H1 (cell line): Measurements from ENCODE around the gene NRXN3.

Experiments
- BRCA1 ChIP-seq: IDR thresholded peaks from 2 replicates; pipeline ENCODE4 v1.6.1; 2012; ENCODE audit warnings: low read depth, low read length, improper control_type of control experiment
- CHD2 ChIP-seq: IDR thresholded peaks from 2 replicates; pipeline ENCODE4 v1.6.1; 2012; ENCODE audit warnings: low read length, improper control_type of control experiment
- CREB1 ChIP-seq: IDR thresholded peaks from 2 replicates; pipeline ENCODE4 v1.6.1; 2012; ENCODE audit warnings: inconsistent platforms
- CTCF ChIP-seq, 3 experiments: IDR thresholded peaks; 1 replicate in 2 of 3; 2 replicates in 1 of 3; pipeline versions ENCODE4 v1.5.1 to v1.6.1; 2011; ENCODE audit warnings: low read length in 3 of 3, mild to moderate bottlenecking in 3 of 3, inconsistent platforms in 2 of 3, low read depth in 1 of 3, moderate library complexity in 1 of 3; ENCODE audit not compliant: insufficient read depth in 1 of 3; ENCODE audit errors: control extremely low read depth in 1 of 3
- EP300 ChIP-seq, 2 experiments: IDR thresholded peaks; 1 replicate in 1 of 2; 2 replicates in 1 of 2; pipeline ENCODE4 v1.6.1; 2011 to 2012; ENCODE audit warnings: low read depth in 2 of 2, low read length in 2 of 2, mild to moderate bottlenecking in 2 of 2, borderline replicate concordance in 1 of 2, inconsistent platforms in 1 of 2, moderate library complexity in 1 of 2
- EZH2 ChIP-seq: fragments of 200-600 bp; sonication (generic); IDR thresholded peaks from 2 replicates; pipeline ENCODE4 v1.7.1; 2012; ENCODE audit warnings: low read depth, mild to moderate bottlenecking, moderate library complexity, low read length, inconsistent platforms; ENCODE audit not compliant: severe bottlenecking
- GABPA ChIP-seq: IDR thresholded peaks from 2 replicates; pipeline ENCODE4 v1.6.1; 2011; ENCODE audit warnings: mild to moderate bottlenecking, low read length, moderate library complexity, borderline replicate concordance; ENCODE audit not compliant: insufficient read depth
- PHF8 ChIP-seq: fragments of 200-600 bp; sonication (generic); conservative IDR thresholded peaks from 2 replicates; pipeline ENCODE4 v1.7.1; 2012; ENCODE audit warnings: low read depth, mild to moderate bottlenecking, inconsistent platforms, low read length, moderate library complexity
- POLR2A ChIP-seq, 2 experiments: IDR thresholded peaks; 1 replicate in 1 of 2; 2 replicates in 1 of 2; pipeline ENCODE4 v1.6.1; 2011; ENCODE audit warnings: low read depth in 2 of 2, low read length in 2 of 2, mild to moderate bottlenecking in 2 of 2; ENCODE audit errors: control extremely low read depth in 1 of 2
- POLR2AphosphoS5 ChIP-seq: IDR thresholded peaks from 2 replicates; pipeline ENCODE4 v1.6.1; 2011; ENCODE audit warnings: low read depth, low read length
- SUZ12 ChIP-seq: fragments of 200-600 bp; sonication (generic); IDR thresholded peaks from 2 replicates; pipeline ENCODE4 v1.6.1; 2012; ENCODE audit warnings: mild to moderate bottlenecking, inconsistent platforms, low read length, moderate library complexity, mixed read lengths

DNA sequence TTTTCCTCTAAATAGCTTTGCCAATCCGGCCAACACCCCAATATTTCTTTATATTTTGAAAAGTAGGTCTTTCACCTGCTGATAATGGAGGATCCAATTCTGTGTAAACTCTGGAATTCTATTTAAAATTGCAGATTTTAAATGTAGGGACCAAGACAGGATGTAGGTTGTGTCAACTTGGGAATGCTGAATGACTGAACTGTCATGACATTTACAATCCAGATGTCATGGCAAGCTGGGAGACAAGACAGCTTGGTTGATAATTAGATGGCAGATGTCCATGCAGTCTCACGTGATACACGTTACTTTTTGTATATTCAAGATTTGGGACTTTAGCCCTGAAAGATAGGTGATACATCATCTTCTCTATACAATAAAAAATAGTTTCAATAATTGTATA is 1564.0 kb downstream of the NRXN3 start:
- TF ChIP-seq GABPA (no peak), EP300 (IDR thresholded peaks at IDR 0.05; ENCODE audit: borderline replicate concordance in 1 of 2, low read depth in 2 of 2, low read length in 2 of 2) (no peak), EZH2 (no peak), CTCF (IDR thresholded peaks at IDR 0.05; ENCODE audit: control extremely low read depth in 1 of 3, insufficient read depth in 1 of 3, low read depth in 1 of 3, low read length in 3 of 3) (no peak), POLR2A (IDR thresholded peaks at IDR 0.05; ENCODE audit: control extremely low read depth in 1 of 2, low read depth in 2 of 2, low read length in 2 of 2) (no peak), CHD2 (no peak), POLR2AphosphoS5 (no peak), CREB1 (no peak), SUZ12 (no peak), BRCA1 (no peak), PHF8 (no peak)
